HFFc6 (cell line): ENCODE measurements around the gene LHFPL3. TPM values are rescaled to one million over a fixed set of nuclear protein-coding genes. Genes with fewer than 3 reads are reported as not detected.

ENCODE experiments used
- DNase-seq: peaks from one replicate; pipeline ENCODE4 v3.0.0-alpha.2; 2018
- H3K27ac Mint-ChIP-seq: 2 replicates; pipeline ENCODE4 v1.8.0; 2020; ENCODE audit warnings: mild to moderate bottlenecking, mixed read lengths
- H3K27me3 Mint-ChIP-seq: 2 replicates; pipeline ENCODE4 v1.8.0; 2021; ENCODE audit warnings: mild to moderate bottlenecking, moderate library complexity, mixed read lengths; ENCODE audit not compliant: insufficient read depth
- H3K36me3 Mint-ChIP-seq: 2 replicates; pipeline ENCODE4 v1.8.0; 2021; ENCODE audit warnings: low read depth, mixed read lengths
- H3K4me1 Mint-ChIP-seq: 2 replicates; pipeline ENCODE4 v1.8.0; 2020; ENCODE audit warnings: low read depth, mixed read lengths
- H3K4me3 Mint-ChIP-seq: 2 replicates; pipeline ENCODE4 v1.8.0; 2020; ENCODE audit warnings: mild to moderate bottlenecking, moderate library complexity, mixed read lengths
- H3K9me3 Mint-ChIP-seq: 2 replicates; pipeline ENCODE4 v1.8.0; 2020; ENCODE audit warnings: mild to moderate bottlenecking, mixed read lengths
- CTCF ChIP-seq: fragments of 200-600 bp; sonication (generic); IDR thresholded peaks from 2 replicates; pipeline ENCODE4 v1.5.0; 2021; ENCODE audit warnings: antibody characterized with exemption, mild to moderate bottlenecking
- total RNA-seq, 6 experiments: library from RNA; stranded (reverse); fragmentation: NEBNext Ultra II Directional; extraction: Animal tissue kit (Norgen Biotek cat#: 25700); gene quantifications; 2 replicates in 1 of 6; 3 replicates in 5 of 6; pipeline ENCODE4 v1.2.3, GENCODE V29; 2021

Gene LHFPL3
- total RNA-seq, 6 experiments from 2014 or later, result not detected

GRCh38 chr7:104943502-104944343 is 615.3 kb downstream of the LHFPL3 start:
- H3K27ac Mint-ChIP-seq, result peak overlapping the region; percentile 100
- peaks cover 39% of the 10 kb centered on the region for H3K4me1 Mint-ChIP-seq
- H3K27me3 Mint-ChIP-seq, result peaks cover 5% of the 10 kb centered on the region
- no peaks in the 10 kb centered on the region for H3K9me3 Mint-ChIP-seq
- DNase-seq, result no peak
- TF ChIP-seq CTCF, result no peak
- H3K36me3 Mint-ChIP-seq, result peaks cover 10% of the 10 kb centered on the region; the same call in 1 of the 2 replicates
- H3K4me3 Mint-ChIP-seq, result no peak overlapping the region

GRCh38 chr7:104945599-104945956 is 617.2 kb downstream of the LHFPL3 start:
- Mint-ChIP-seq H3K4me3 (peak overlapping the region; percentile 78), H3K36me3 (peaks cover 10% of the 10 kb centered on the region; the same call in 1 of the 2 replicates), H3K4me1 (peaks cover 39% of the 10 kb centered on the region), H3K27ac (peak overlapping the region; percentile 100), H3K9me3 (no peaks in the 10 kb centered on the region), H3K27me3 (0 out of 2 replicates have a peak, but pooled peaks cover 2% of the 10 kb centered on the region)
- DNase-seq, result no peak
- no peak for TF ChIP-seq CTCF

GRCh38 chr7:104946338-104946737 is 617.9 kb downstream of the LHFPL3 start:
- Mint-ChIP-seq H3K27me3 (0 out of 2 replicates have a peak, but pooled peaks cover 2% of the 10 kb centered on the region), H3K4me1 (peaks cover 46% of the 10 kb centered on the region), H3K9me3 (no peaks in the 10 kb centered on the region), H3K27ac (peak overlapping the region; percentile 100), H3K36me3 (peaks cover 10% of the 10 kb centered on the region; the same call in 1 of the 2 replicates), H3K4me3 (no peak overlapping the region)
- no peak for TF ChIP-seq CTCF
- DNase-seq, result no peak

GRCh38 chr7:104950006-104950405 is 621.6 kb downstream of the LHFPL3 start:
- no peak overlapping the region for H3K27ac Mint-ChIP-seq
- H3K4me1 Mint-ChIP-seq, result peaks cover 33% of the 10 kb centered on the region
- peaks cover 12% of the 10 kb centered on the region; the same call in 1 of the 2 replicates for H3K36me3 Mint-ChIP-seq
- no peak overlapping the region for H3K4me3 Mint-ChIP-seq
- H3K27me3 Mint-ChIP-seq, result no peaks in the 10 kb centered on the region; the same call in 1 of the 2 replicates
- DNase-seq, result no peak
- no peak for TF ChIP-seq CTCF
- H3K9me3 Mint-ChIP-seq, result no peaks in the 10 kb centered on the region

- peak overlapping the region; percentile 73; the same call in 1 of the 2 replicates for H3K27ac Mint-ChIP-seq
- peaks cover 12% of the 10 kb centered on the region; the same call in 1 of the 2 replicates for H3K36me3 Mint-ChIP-seq
Observed at GRCh38 chr7:104950754-104951153, 622.4 kb downstream of the LHFPL3 start.

More at GRCh38 chr7:104950754-104951153, 622.4 kb downstream of the LHFPL3 start:
- no peak for DNase-seq
- Mint-ChIP-seq H3K4me1 (peaks cover 32% of the 10 kb centered on the region), H3K9me3 (no peaks in the 10 kb centered on the region), H3K27me3 (no peaks in the 10 kb centered on the region; the same call in 1 of the 2 replicates), H3K4me3 (no peak overlapping the region)
- no peak for TF ChIP-seq CTCF
